NCI-H2107 treated with DMSO at 0.1 percent for 48 hours (cell line): ENCODE results near the gene GPR18.

ENCODE experiments used
- DNase-seq: peaks from one replicate; lab custom pipeline; 2025; ENCODE audit not compliant: unreplicated experiment; lab: John Stamatoyannopoulos, UW

The GPR18 gene

GRCh38 chr13:99290894-99291293, 32.7 kb upstream of the GPR18 start:
- no peak for DNase-seq

GRCh38 chr13:99289674-99290337, 31.6 kb upstream of the GPR18 start:
- DNase-seq: no peak

DNA sequence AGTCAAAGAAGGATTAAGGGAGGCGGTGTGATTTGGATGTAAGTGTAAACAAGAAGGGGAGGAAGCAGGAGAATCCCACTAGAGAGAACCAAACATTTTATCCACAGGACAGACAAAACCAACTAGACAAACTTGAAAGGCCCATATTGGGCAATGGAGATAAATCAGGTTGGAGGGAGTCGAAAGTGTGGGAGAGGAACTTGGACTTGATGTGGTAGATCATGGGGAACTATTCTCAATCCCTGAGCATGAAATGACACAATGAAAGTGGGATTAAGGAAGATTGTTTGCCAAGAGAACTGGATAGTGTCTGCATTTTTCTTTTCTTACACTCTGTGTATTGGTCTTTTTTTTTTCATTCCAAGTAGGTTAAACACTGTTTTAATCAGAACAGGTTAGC, 31.1 kb upstream of the GPR18 start:
- no peak for DNase-seq

- DNase-seq: no peak
Measured at GRCh38 chr13:99288089-99288488, 29.9 kb upstream of the GPR18 start.

- no peak for DNase-seq
Measured at GRCh38 chr13:99287551-99287950, 29.4 kb upstream of the GPR18 start.

- no peak for DNase-seq
Measured at GRCh38 chr13:99285432-99286182, 27.4 kb upstream of the GPR18 start.

- DNase-seq: no peak
Measured at GRCh38 chr13:99282264-99283231, 24.4 kb upstream of the GPR18 start.

DNA sequence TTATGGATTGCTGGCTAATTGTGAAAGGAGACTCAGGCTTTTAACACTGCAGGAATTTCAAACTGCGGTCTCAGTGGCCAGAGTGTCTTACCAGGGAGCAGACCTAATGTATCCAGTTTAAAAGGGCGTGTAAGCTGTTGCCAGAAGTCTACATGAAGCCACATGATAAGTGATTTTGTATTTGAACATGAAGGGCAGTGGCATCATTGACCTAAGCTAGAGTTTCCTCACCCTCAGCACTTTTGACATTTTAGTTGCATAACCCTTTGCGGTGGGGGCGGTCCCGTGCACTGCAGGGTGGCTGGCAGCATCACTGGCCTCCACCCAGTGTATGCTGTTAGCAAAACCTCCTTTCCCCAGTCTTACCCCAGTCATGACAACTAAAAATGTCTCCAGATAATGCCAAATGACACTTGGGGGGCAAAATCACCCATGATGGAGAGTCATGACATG, 23.7 kb upstream of the GPR18 start:
- DNase-seq: no peak

- DNase-seq: no peak
Measured at GRCh38 chr13:99280166-99280565, 22.0 kb upstream of the GPR18 start.

DNA sequence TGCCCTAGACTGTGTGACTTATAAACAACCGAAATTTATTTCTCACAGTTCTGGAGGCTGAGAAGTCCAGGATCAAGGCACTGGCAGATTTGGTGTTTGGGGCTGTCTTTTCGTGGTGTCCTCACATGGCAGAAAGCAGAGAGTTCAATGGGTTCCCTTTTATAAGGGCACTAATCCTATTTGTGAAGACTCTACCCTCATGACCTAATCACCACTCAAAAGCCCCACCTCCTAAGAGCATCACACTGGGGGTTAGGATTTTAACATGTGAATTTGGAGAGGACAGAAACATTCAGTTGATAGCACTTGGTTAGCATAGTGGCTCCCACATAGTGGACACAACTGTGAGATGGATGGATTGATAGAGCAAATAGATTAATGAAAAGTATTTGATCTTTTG, 21.5 kb upstream of the GPR18 start:
- DNase-seq: no peak

- DNase-seq: no peak
Measured at GRCh38 chr13:99278843-99279242, 20.7 kb upstream of the GPR18 start.

GRCh38 chr13:99278200-99278599, 20.0 kb upstream of the GPR18 start:
- DNase-seq: no peak

DNA sequence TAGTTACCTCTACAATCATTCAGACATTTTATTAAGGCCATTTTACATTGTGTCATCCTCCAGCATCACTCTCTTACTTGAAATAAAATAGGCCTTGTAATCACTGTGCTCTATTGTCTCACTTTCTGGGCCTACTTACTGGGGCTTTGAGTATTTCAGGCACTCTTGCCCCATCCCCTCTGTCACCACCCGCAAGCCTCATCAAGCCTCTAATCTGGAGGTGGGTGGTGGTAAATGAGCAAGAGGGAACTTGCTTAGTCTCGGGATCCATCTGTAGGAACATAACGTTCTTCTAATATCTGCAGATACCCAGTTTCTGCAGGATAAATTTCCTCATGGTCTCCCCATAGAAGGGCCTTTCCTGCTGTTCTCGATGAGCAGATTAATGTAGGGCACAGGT, 19.4 kb upstream of the GPR18 start:
- DNase-seq: no peak

DNA sequence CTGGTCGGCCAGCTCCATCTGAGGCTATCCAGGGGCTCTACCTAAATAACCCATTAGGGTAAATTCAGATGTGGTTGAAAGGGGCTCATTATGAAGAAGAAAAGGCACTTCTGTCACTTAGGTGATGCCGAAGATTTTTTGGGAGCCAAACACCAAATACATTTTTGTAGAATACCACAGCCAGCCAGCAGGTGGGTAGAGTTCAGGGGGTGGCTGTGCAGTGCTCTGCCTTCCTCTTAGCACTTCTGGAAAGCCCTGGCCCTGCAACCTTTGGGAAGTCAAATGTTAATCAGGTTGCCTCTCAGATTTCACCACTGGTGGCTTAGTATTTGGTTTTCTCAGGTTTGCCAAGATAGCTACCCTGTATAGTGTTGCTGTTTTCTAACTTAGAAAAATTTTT, 18.5 kb upstream of the GPR18 start:
- no peak for DNase-seq

GRCh38 chr13:99275093-99275469, 16.9 kb upstream of the GPR18 start:
- DNase-seq: no peak

GRCh38 chr13:99273128-99273527, 14.9 kb upstream of the GPR18 start:
- no peak for DNase-seq

DNA sequence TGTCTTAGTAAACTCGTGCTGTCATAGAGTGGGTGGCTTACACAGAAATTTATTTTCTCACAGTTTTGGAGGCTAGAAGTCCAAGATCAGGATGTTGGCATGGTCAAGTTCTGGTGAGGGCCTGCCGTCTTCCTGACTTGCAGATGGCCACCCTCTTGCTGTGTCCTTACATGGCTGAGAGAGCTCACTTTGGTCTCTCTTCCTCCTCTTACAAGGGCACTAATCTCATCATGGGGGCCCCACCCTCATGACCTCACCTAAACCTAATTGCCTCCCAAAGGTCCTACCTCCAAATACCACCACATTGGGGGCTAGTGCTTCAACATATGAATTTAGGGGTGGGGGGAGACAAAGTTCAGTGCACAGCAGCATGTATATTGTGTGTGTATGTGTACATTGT, 14.3 kb upstream of the GPR18 start:
- DNase-seq: no peak

DNA sequence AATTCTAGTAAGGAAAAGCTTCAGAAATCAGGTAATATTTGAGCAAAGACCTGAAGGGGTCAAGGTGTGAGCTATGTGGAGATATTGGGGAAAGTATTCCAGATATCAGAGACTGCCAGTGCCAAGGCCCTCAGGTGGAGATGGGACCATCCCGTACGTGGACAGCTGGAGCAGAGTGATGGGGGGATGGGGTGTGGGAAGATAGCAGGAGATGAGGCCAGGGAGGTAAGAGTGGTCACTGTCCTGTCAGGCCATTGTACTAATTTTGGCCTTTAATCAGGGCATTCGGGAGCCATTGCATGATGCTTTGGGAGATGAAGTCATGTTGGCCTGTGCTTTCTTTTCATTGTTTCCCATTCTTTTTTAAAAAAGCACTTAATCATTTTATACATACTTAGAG, 13.1 kb upstream of the GPR18 start:
- no peak for DNase-seq

- DNase-seq: no peak
Measured at GRCh38 chr13:99270518-99270917, 12.3 kb upstream of the GPR18 start.

GRCh38 chr13:99269627-99270241, 11.6 kb upstream of the GPR18 start:
- DNase-seq: peak; percentile 19

DNA sequence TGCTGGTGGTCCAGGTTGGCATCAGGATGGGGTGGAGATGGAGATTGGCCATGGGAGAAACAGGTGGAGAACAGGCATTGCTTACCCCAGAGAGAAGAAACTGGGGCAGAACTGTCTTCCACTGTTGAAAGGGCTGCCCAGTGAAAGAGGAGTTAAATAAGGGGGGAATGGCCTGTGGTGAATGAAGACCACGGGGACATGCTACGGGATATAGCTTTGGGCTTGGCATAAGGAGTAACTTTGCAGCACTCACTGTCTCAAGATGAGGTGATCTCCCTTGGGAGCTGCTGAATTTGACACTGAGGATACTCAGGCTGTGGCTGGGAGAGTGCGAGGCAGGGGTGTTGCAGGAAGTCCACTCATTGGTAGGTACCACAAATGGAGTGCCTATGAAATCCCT, 10.6 kb upstream of the GPR18 start:
- DNase-seq: no peak
